Lower leg skin (tissue), 4 donors: ENCODE data around the gene ZFP3. TPM values are rescaled to one million over a fixed set of nuclear protein-coding genes. Genes with fewer than 3 reads are reported as not detected.
A peak's percentile ranks its signal among the peaks of the same experiment; 100 is the strongest.
"Not testable (repeated sequence)": the region's sequence is repeated elsewhere in the genome, so short reads cannot be mapped to it uniquely, and the experiment has no call there.

Experiments
- DNase-seq, 2 donors: peaks; one replicate each; pipeline ENCODE4 v3.0.0-alpha.2; 2019; ENCODE audit warnings: low spot score in 2 of 2
- H3K4me3 ChIP-seq: fragments of 200-600 bp; sonication (generic); 2 replicates; pipeline ENCODE4 v1.5.1; 2017; ENCODE audit warnings: mild to moderate bottlenecking, low read depth; ENCODE audit not compliant: poor library complexity, severe bottlenecking
- POLR2A ChIP-seq, 2 donors: fragments of 450-650 bp; IDR thresholded peaks; one replicate each; pipeline ENCODE4 v1.6.1; 2016 to 2017; ENCODE audit warnings: antibody characterized with exemption in 2 of 2, mild to moderate bottlenecking in 1 of 2, moderate library complexity in 1 of 2
- WGBS, 2 donors: methylation state at CpG; one replicate each; pipeline ENCODE4 v1.1.5; 2018; 5-methylcytosine and 5-hydroxymethylcytosine counted together
- intact Hi-C: fragments of 100-400 bp; cut with DNase I; formaldehyde crosslinking; loops from one replicate; pipeline ENCODE4 v1.15.0; 2023; ENCODE audit warnings: low total_unique reads
- total RNA-seq, 4 donors: library from RNA; depleted of rRNA; stranded (reverse); fragments of >200 nt; gene quantifications; one replicate each; pipeline ENCODE4 v1.1.0, GENCODE V29; 2016
- TF ChIP-seq, protein P1 (sequence below), 3 donors: fragments of 450-650 bp; IDR thresholded peaks; one replicate each; pipeline ENCODE4 v1.5.1; 2016; ENCODE audit warnings: antibody characterized with exemption in 3 of 3, mild to moderate bottlenecking in 3 of 3, moderate library complexity in 2 of 3

ZFP3 gene
- total RNA-seq, 4 donors from 2014 or later: 1.2 to 5.2 (median 3.5) TPM

- intact Hi-C loops: no loop called here
- 94 to 96% methylated on average over 9 to 15 of the region's 16 CpGs for WGBS, 2 donors
- H3K4me3 ChIP-seq: no peak overlapping the region
- TF ChIP-seq POLR2A (IDR thresholded peaks at IDR 0.05): no peak
- TF ChIP-seq, protein P1, sequence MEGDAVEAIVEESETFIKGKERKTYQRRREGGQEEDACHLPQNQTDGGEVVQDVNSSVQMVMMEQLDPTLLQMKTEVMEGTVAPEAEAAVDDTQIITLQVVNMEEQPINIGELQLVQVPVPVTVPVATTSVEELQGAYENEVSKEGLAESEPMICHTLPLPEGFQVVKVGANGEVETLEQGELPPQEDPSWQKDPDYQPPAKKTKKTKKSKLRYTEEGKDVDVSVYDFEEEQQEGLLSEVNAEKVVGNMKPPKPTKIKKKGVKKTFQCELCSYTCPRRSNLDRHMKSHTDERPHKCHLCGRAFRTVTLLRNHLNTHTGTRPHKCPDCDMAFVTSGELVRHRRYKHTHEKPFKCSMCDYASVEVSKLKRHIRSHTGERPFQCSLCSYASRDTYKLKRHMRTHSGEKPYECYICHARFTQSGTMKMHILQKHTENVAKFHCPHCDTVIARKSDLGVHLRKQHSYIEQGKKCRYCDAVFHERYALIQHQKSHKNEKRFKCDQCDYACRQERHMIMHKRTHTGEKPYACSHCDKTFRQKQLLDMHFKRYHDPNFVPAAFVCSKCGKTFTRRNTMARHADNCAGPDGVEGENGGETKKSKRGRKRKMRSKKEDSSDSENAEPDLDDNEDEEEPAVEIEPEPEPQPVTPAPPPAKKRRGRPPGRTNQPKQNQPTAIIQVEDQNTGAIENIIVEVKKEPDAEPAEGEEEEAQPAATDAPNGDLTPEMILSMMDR (IDR thresholded peaks at IDR 0.05): no peak
- peak in 1 of 2 donors; percentile 75 for DNase-seq
Observed at GRCh38 chr17:5121186-5121841, 43.0 kb downstream of the ZFP3 start.

- peak in 1 of 2 donors; percentile 68 for DNase-seq
- intact Hi-C loops, H3K4me3 ChIP-seq: not testable (repeated sequence)
- 71 to 73% methylated on average over 7 of the region's 7 CpGs for WGBS, 2 donors
Observed at GRCh38 chr17:5122056-5122455, 43.8 kb downstream of the ZFP3 start.

DNA sequence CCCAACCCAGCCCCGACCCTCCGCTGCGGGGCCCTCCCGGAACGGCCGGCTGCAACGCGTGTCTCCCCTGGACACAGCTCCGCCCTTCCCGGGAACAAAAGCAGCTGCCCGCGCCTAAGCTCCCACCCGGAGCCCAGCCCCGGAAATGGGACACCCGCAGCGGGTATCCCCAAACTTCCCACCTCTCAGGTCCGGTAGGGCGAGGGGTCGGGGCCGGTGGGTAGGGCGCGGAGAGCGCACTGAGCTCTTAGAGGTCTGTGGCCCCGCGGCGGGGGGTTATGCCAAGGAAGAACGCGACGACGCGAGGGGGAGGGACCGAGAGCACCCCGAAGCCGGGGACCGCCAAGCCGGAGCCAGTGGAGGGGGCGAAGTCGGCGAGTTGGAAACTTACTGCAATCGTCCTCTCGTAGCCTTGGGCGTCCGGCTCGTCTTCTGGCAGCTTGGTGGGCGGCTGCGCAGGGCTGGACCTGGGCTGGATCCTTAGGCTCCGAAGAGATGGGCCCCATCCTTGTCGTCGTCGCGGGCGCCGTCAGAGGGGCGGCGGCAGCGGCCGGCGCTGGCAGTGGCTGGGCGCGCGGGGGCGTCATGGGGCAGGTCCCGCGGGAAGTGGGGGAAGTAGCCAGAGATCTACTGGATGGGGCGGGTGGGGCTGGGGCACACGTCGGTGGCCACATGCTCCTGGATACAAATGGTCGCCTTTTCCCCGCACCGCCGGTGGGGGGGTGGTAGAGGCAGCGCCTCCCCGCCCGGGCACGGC lies 44.5 kb downstream of the ZFP3 start:
- DNase-seq: peak in 1 of 2 donors; percentile 87
- no peak for TF ChIP-seq POLR2A (IDR thresholded peaks at IDR 0.05)
- TF ChIP-seq, protein P1 (IDR thresholded peaks at IDR 0.05): no peak
- intact Hi-C loops: no loop called here
- peak overlapping the region; percentile 27 for H3K4me3 ChIP-seq
- 1 to 2% methylated on average over 36 to 58 of the region's 75 CpGs for whole genome bisulfite sequencing, 2 donors

GRCh38 chr17:5123343-5124124 lies 45.3 kb downstream of the ZFP3 start:
- TF ChIP-seq POLR2A (IDR thresholded peaks at IDR 0.05): no peak
- TF ChIP-seq, protein P1 (IDR thresholded peaks at IDR 0.05): no peak
- H3K4me3 ChIP-seq: no peak overlapping the region
- WGBS, 2 donors: 50 to 51% methylated on average over 42 to 48 of the region's 53 CpGs
- DNase-seq: peak in 1 of 2 donors; percentile 75
- intact Hi-C loops: no loop called here

DNA sequence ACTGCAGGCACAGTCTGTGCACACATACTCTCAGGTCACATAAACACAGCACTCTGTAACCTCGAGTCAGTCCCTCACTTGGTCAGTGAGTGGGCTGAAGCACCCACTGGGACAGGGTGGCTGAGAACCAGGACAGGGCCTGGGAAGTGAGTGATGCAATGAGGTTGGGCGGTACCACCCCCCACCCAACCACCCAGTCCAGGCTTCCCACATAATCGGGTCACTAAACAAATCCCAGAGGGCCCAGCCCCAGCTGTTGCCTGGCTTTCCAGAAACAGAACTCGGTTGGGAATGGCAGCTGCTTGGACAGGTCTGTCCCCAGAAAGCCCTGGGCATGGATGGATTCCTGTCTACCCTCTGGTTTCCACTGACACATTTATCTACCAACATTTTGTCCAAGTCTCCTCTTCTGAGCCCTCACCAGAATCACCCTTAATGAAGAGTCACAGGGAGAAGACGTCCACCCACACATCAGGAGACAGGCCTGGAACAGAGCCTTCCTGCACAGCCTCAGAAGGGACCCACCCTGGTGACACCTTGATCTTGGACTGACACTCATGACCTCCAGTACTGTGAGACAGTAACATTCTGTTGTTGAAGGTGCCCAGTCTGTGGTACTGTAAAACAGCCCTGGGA lies 46.0 kb downstream of the ZFP3 start:
- WGBS, 2 donors: 63 to 69% methylated on average over 5 of the region's 5 CpGs
- intact Hi-C loops, H3K4me3 ChIP-seq: not testable (repeated sequence)
- peak; percentile 7 to 62 for DNase-seq

- intact Hi-C loops, H3K4me3 ChIP-seq: not testable (repeated sequence)
- WGBS, 2 donors: 72 to 73% methylated on average over 7 of the region's 7 CpGs
- DNase-seq: peak; percentile 3 to 49
Observed at GRCh38 chr17:5124896-5125295, 46.6 kb downstream of the ZFP3 start.
